Gastroesophageal sphincter (tissue), 3 donors: Measurements from ENCODE around the gene TRDMT1.

Source experiments
- CTCF ChIP-seq, 4 experiments: fragments of 200-600 bp in 2 of 4; fragments of 450-650 bp in 2 of 4; sonication (generic) in 1 of 4; IDR thresholded peaks; one replicate each; pipeline ENCODE4 v1.5.1; 2017 to 2019; ENCODE audit warnings: antibody characterized with exemption in 4 of 4, mild to moderate bottlenecking in 2 of 4, moderate library complexity in 2 of 4
- EP300 ChIP-seq: sonication (generic); formaldehyde crosslinking; IDR thresholded peaks from one replicate; pipeline ENCODE4 v1.6.1; 2017; ENCODE audit warnings: antibody characterized with exemption, mild to moderate bottlenecking
- POLR2A ChIP-seq, 2 donors: fragments of 450-650 bp; IDR thresholded peaks; one replicate each; pipeline ENCODE4 v1.6.1; 2017; ENCODE audit warnings: antibody characterized with exemption in 2 of 2, mild to moderate bottlenecking in 2 of 2, moderate library complexity in 1 of 2
- POLR2AphosphoS5 ChIP-seq: sonication (generic); formaldehyde crosslinking; IDR thresholded peaks from one replicate; pipeline ENCODE4 v1.6.1; 2017; ENCODE audit warnings: antibody characterized with exemption

GRCh38 chr10:17143055-17143690, 58.3 kb downstream of the TRDMT1 start:
- TF ChIP-seq POLR2A (IDR thresholded peaks at IDR 0.05) (no peak), CTCF (IDR thresholded peaks at IDR 0.05) (no peak), EP300 (no peak), POLR2AphosphoS5 (no peak)
